HepG2 (cell line): ENCODE data around the gene PGM5. TPM values are rescaled to one million over a fixed set of nuclear protein-coding genes. Genes with fewer than 3 reads are reported as not detected.

Experiments used
- E2F5 ChIP-seq: sonication (generic); formaldehyde crosslinking; conservative IDR thresholded peaks from 2 replicates; pipeline ENCODE4 v1.4.0; 2020; ENCODE audit warnings: missing genetic modification reagents
- ELF4 ChIP-seq: sonication (generic); formaldehyde crosslinking; IDR thresholded peaks from 2 replicates; pipeline ENCODE4 v1.5.0; 2020; ENCODE audit warnings: missing genetic modification reagents, mild to moderate bottlenecking, moderate library complexity, borderline replicate concordance
- HNF1B ChIP-seq: sonication (generic); formaldehyde crosslinking; IDR thresholded peaks from 2 replicates; pipeline ENCODE4 v1.5.1; 2020; ENCODE audit warnings: mild to moderate bottlenecking, moderate library complexity, missing genetic modification reagents
- MNT ChIP-seq: fragments of 450-650 bp; IDR thresholded peaks from 2 replicates; pipeline ENCODE4 v1.6.1; 2016
- REL ChIP-seq: sonication (generic); formaldehyde crosslinking; conservative IDR thresholded peaks from 2 replicates; pipeline ENCODE4 v1.8.0; 2022; ENCODE audit warnings: mild to moderate bottlenecking, missing genetic modification reagents, moderate library complexity
- SNAPC2 ChIP-seq: sonication (generic); formaldehyde crosslinking; IDR thresholded peaks from 2 replicates; pipeline ENCODE4 v1.8.1; 2022; ENCODE audit warnings: mild to moderate bottlenecking, missing genetic modification reagents
- SP5 ChIP-seq: IDR thresholded peaks from 2 replicates; pipeline ENCODE4 v1.6.1; 2016; ENCODE audit warnings: low read depth, borderline replicate concordance
- SUZ12 ChIP-seq: fragments of 150-350 bp; IDR thresholded peaks from 2 replicates; pipeline ENCODE4 v1.6.1; 2014; ENCODE audit warnings: low read depth, low read length
- TP53 ChIP-seq: sonication (generic); formaldehyde crosslinking; conservative IDR thresholded peaks from 2 replicates; pipeline ENCODE4 v1.4.0; 2020; ENCODE audit warnings: missing genetic modification reagents
- ZMAT5 ChIP-seq: sonication (generic); formaldehyde crosslinking; IDR thresholded peaks from 2 replicates; pipeline ENCODE4 v1.5.0; 2020; ENCODE audit warnings: mild to moderate bottlenecking, low read depth, missing genetic modification reagents, borderline replicate concordance
- ZNF17 ChIP-seq: sonication (generic); formaldehyde crosslinking; IDR thresholded peaks from 2 replicates; pipeline ENCODE4 v1.5.0; 2020; ENCODE audit warnings: mild to moderate bottlenecking, missing genetic modification reagents
- ZNF639 ChIP-seq: conservative IDR thresholded peaks from 2 replicates; pipeline ENCODE4 v1.6.1; 2018; ENCODE audit warnings: missing genetic modification reagents
- ZNF816 ChIP-seq: sonication (generic); formaldehyde crosslinking; IDR thresholded peaks from 2 replicates; pipeline ENCODE4 v1.8.0; 2022; ENCODE audit warnings: missing genetic modification reagents, mild to moderate bottlenecking, borderline replicate concordance
- polyA plus RNA-seq, 8 experiments: library from polyadenylated mRNA; depleted of rRNA in 3 of 8; stranded (reverse) in 7 of 8; unstranded in 1 of 8; fragments of >200 nt; fragmentation: Illumina TruSeq in 4 of 8; extraction: Trizol in 4 of 8; gene quantifications; 2 replicates each; pipeline versions ENCODE4 v1.2.1 to v1.2.3, GENCODE V29; 2011 to 2016; ENCODE audit warnings: low read depth in 4 of 8, missing spikeins in 1 of 8, mixed read lengths in 1 of 8; ENCODE audit not compliant: insufficient read depth in 1 of 8
- total RNA-seq, 5 experiments: library from RNA; depleted of rRNA; stranded (reverse); fragments of >200 nt; fragmentation: Illumina TruSeq; extraction: Trizol; gene quantifications; 2 replicates each; pipeline ENCODE4 v1.2.3, GENCODE V29; 2016; ENCODE audit warnings: low read depth in 1 of 5

PGM5 gene
- total and polyA plus RNA-seq, 2 of the 13 experiments (the other 11 are each of a cell fraction or from before 2014, with no cell fraction given), result not detected

- TF ChIP-seq ZNF639 (CRISPR knock-in tag) (no peak), HNF1B (no peak), MNT (no peak), E2F5 (no peak), ZNF17 (no peak), SNAPC2 (CRISPR knock-in tag) (no peak), ZNF816 (CRISPR knock-in tag) (no peak), ELF4 (CRISPR knock-in tag) (no peak), REL (CRISPR knock-in tag) (no peak), SP5 (CRISPR knock-in tag) (no peak), SUZ12 (no peak), TP53 (CRISPR knock-in tag) (no peak), ZMAT5 (CRISPR knock-in tag) (no peak)
These were observed 98.3 kb downstream of the PGM5 start (continued) for GRCh38 chr9:68454579-68455334.
